HCT116 (cell line): Measurements from ENCODE around the gene DUSP14. TPM values are rescaled to one million over a fixed set of nuclear protein-coding genes. Genes with fewer than 3 reads are reported as not detected.
A peak's percentile ranks its signal among the peaks of the same experiment; 100 is the strongest.

Source experiments
- ATAC-seq: fragments of 200-7000 bp; cut with Tn5 transposase; 2 replicates; pipeline ENCODE4 v1.9.1; 2020; ENCODE audit warnings: mild to moderate bottlenecking, moderate library complexity
- BruUV-seq: library from RNA; stranded (reverse); fragments of 400-500 nt; replicated peaks from 2 replicates; lab custom pipeline; 2021; lab: Mats Ljungman, UMichigan
- CTCF ChIA-PET: fragments of 300-600 bp; sonication (Branson Sonifier 250); formaldehyde crosslinking; loops from one replicate; lab custom pipeline; 2021; ENCODE audit warnings: antibody characterized with exemption; lab: Charles Lee
- POLR2A ChIA-PET: fragments of 300-600, 350-600 bp; sonication (Branson Sonifier 250); formaldehyde crosslinking; loops from one replicate; lab custom pipeline; 2021; ENCODE audit warnings: antibody characterized with exemption; lab: Charles Lee
- RAD21 ChIA-PET, 2 experiments: fragments of 300-600 bp; sonication (Branson Sonifier 250); formaldehyde crosslinking; loops; one replicate each; lab custom pipeline; 2023; ENCODE audit warnings: low total read pairs in 2 of 2; ENCODE audit not compliant: uncharacterized antibody in 2 of 2, unreplicated experiment in 2 of 2, low non-redundant PET in 1 of 2; lab: Charles Lee
- DNase-seq: peaks from one replicate; pipeline ENCODE4 v3.0.0-alpha.2; 2010; ENCODE audit warnings: low read depth, low spot score
- H2AFZ ChIP-seq: fragments of 200-600 bp; shearing (Covaris generic), sonication (generic); 2 replicates; pipeline ENCODE4 v1.6.1; 2017; ENCODE audit warnings: low read depth, mixed run types, mixed read lengths, antibody characterized with exemption, low read length; ENCODE audit not compliant: poor library complexity, severe bottlenecking
- H3K27ac ChIP-seq: 2 replicates; pipeline ENCODE4 v1.5.1; 2012; ENCODE audit warnings: low read depth, low read length
- H3K27me3 ChIP-seq: fragments of 200-600 bp; sonication (generic); 2 replicates; pipeline ENCODE4 v1.6.1; 2016; ENCODE audit warnings: mixed run types, low read length, mixed read lengths; ENCODE audit not compliant: insufficient read depth
- H3K36me3 ChIP-seq, 2 experiments: fragments of 200-500 bp in 1 of 2; fragments of 200-600 bp in 1 of 2; sonication (Bioruptor generic) in 1 of 2; sonication (generic) in 1 of 2; 2 replicates each; pipeline versions ENCODE4 v1.5.1 to v1.6.1; 2014 to 2016; ENCODE audit warnings: low read length in 2 of 2, inconsistent platforms in 1 of 2, mixed read lengths in 1 of 2, mixed run types in 1 of 2; ENCODE audit not compliant: insufficient read depth in 2 of 2, control insufficient read depth in 1 of 2
- H3K4me1 ChIP-seq, 2 experiments: fragments of 200-600 bp in 1 of 2; sonication (generic) in 1 of 2; 2 replicates each; pipeline versions ENCODE4 v1.5.1 to v1.6.1; 2012 to 2017; ENCODE audit warnings: low read length in 2 of 2, inconsistent platforms in 1 of 2, mild to moderate bottlenecking in 1 of 2, mixed read lengths in 1 of 2, mixed run types in 1 of 2, moderate library complexity in 1 of 2; ENCODE audit not compliant: insufficient read depth in 2 of 2, control insufficient read depth in 1 of 2
- H3K4me2 ChIP-seq: fragments of 200-600 bp; sonication (generic); 2 replicates; pipeline ENCODE4 v1.6.1; 2017; ENCODE audit warnings: mixed run types, low read length, mixed read lengths
- H3K4me3 ChIP-seq, 2 experiments: fragments of 200-600 bp in 1 of 2; sonication (generic) in 1 of 2; replicated peaks in 1 of 2; 2 replicates each; pipeline ENCODE4 v1.5.1; 2011 to 2016; ENCODE audit warnings: low read length in 2 of 2, control low read depth in 1 of 2, low read depth in 1 of 2, mild to moderate bottlenecking in 1 of 2, mixed read lengths in 1 of 2, mixed run types in 1 of 2
- H3K79me2 ChIP-seq: fragments of 200-600 bp; sonication (generic); 2 replicates; pipeline ENCODE4 v1.6.1; 2017; ENCODE audit warnings: mild to moderate bottlenecking, mixed run types, low read length, moderate library complexity, mixed read lengths; ENCODE audit not compliant: insufficient read depth
- H3K9ac ChIP-seq: fragments of 200-600 bp; sonication (generic); 2 replicates; pipeline ENCODE4 v1.6.1; 2016; ENCODE audit warnings: low read length, mixed read lengths
- H3K9me2 ChIP-seq: fragments of 200-600 bp; sonication (generic), shearing (Covaris generic); 2 replicates; pipeline ENCODE4 v1.6.1; 2017; ENCODE audit warnings: mixed run types, mild to moderate bottlenecking, moderate library complexity; ENCODE audit not compliant: insufficient read depth
- H3K9me3 ChIP-seq, 2 experiments: fragments of 200-500 bp in 1 of 2; fragments of 200-600 bp in 1 of 2; sonication (Bioruptor generic) in 1 of 2; sonication (generic) in 1 of 2; 2 replicates each; pipeline ENCODE4 v1.6.1; 2014 to 2017; ENCODE audit warnings: low read length in 2 of 2, mixed read lengths in 2 of 2, inconsistent platforms in 1 of 2, low read depth in 1 of 2, mild to moderate bottlenecking in 1 of 2, mixed run types in 1 of 2, moderate library complexity in 1 of 2; ENCODE audit not compliant: control insufficient read depth in 1 of 2, insufficient read depth in 1 of 2
- H4K20me1 ChIP-seq: fragments of 200-600 bp; sonication (generic), shearing (Covaris generic); 2 replicates; pipeline ENCODE4 v1.6.1; 2017; ENCODE audit warnings: mixed run types, mild to moderate bottlenecking, moderate library complexity; ENCODE audit not compliant: insufficient read depth
- CBX3 ChIP-seq: IDR thresholded peaks from 2 replicates; pipeline ENCODE4 v1.6.1; 2012; ENCODE audit warnings: low read depth
- CEBPB ChIP-seq: IDR thresholded peaks from 2 replicates; pipeline ENCODE4 v1.6.1; 2012; ENCODE audit warnings: low read depth
- CTCF ChIP-seq, 3 experiments: fragments of 200-600 bp in 1 of 3; sonication (generic) in 1 of 3; IDR thresholded peaks in 2 of 3; conservative IDR thresholded peaks in 1 of 3; 2 replicates each; pipeline ENCODE4 v1.5.1; 2012 to 2017; ENCODE audit warnings: low read depth in 2 of 3, low read length in 2 of 3, antibody characterized with exemption in 1 of 3, borderline replicate concordance in 1 of 3, control low read depth in 1 of 3, mild to moderate bottlenecking in 1 of 3, mixed read lengths in 1 of 3, mixed run types in 1 of 3, moderate library complexity in 1 of 3; ENCODE audit not compliant: insufficient read depth in 1 of 3
- EGR1 ChIP-seq: IDR thresholded peaks from 2 replicates; pipeline ENCODE4 v1.6.1; 2012; ENCODE audit warnings: low read depth
- ELF1 ChIP-seq: IDR thresholded peaks from 2 replicates; pipeline ENCODE4 v1.6.1; 2012; ENCODE audit warnings: low read depth, borderline replicate concordance
- EZH2 ChIP-seq: fragments of 200-600 bp; sonication (generic); IDR thresholded peaks from 2 replicates; pipeline ENCODE4 v1.6.1; 2017; ENCODE audit warnings: antibody characterized with exemption, mixed run types
- EZH2phosphoT487 ChIP-seq: fragments of 200-600 bp; IDR thresholded peaks from 2 replicates; pipeline ENCODE4 v1.6.1; 2018; ENCODE audit warnings: antibody characterized with exemption, borderline replicate concordance
- FOSL1 ChIP-seq: IDR thresholded peaks from 2 replicates; pipeline ENCODE4 v1.6.1; 2012; ENCODE audit warnings: low read depth
- JUND ChIP-seq: IDR thresholded peaks from 2 replicates; pipeline ENCODE4 v1.6.1; 2012
- MAX ChIP-seq: IDR thresholded peaks from 2 replicates; pipeline ENCODE4 v1.6.1; 2012
- POLR2A ChIP-seq: IDR thresholded peaks from 2 replicates; pipeline ENCODE4 v1.7.0; 2011; ENCODE audit warnings: borderline replicate concordance; ENCODE audit not compliant: insufficient read depth, insufficient read length; ENCODE audit errors: extremely low read depth
- POLR2AphosphoS5 ChIP-seq: IDR thresholded peaks from 2 replicates; pipeline ENCODE4 v1.6.1; 2011; ENCODE audit warnings: mild to moderate bottlenecking, low read depth, low read length, moderate library complexity
- REST ChIP-seq: IDR thresholded peaks from 2 replicates; pipeline ENCODE4 v1.6.1; 2012; ENCODE audit warnings: low read depth
- SIN3A ChIP-seq: IDR thresholded peaks from 2 replicates; pipeline ENCODE4 v1.6.1; 2012; ENCODE audit warnings: low read depth
- SP1 ChIP-seq: IDR thresholded peaks from 2 replicates; pipeline ENCODE4 v1.6.1; 2012; ENCODE audit warnings: low read depth
- SRF ChIP-seq: IDR thresholded peaks from 2 replicates; pipeline ENCODE4 v1.6.1; 2012; ENCODE audit warnings: low read depth
- YY1 ChIP-seq: IDR thresholded peaks from 2 replicates; pipeline ENCODE4 v1.6.1; 2011; ENCODE audit warnings: low read length, low read depth, moderate library complexity, mild to moderate bottlenecking; ENCODE audit not compliant: insufficient replicate concordance; ENCODE audit errors: extremely low read depth
- ZFX ChIP-seq: fragments of 450-650 bp; IDR thresholded peaks from 2 replicates; pipeline ENCODE4 v1.6.1; 2017
- ZNF274 ChIP-seq: fragments of 200-500 bp; sonication (Bioruptor generic); IDR thresholded peaks from 2 replicates; pipeline ENCODE4 v1.6.1; 2014; ENCODE audit warnings: mild to moderate bottlenecking, low read depth, low read length, inconsistent platforms
- intact Hi-C: fragments of 100-400 bp; cut with micrococcal nuclease; formaldehyde crosslinking; loops from 2 replicates; pipeline ENCODE4 v1.10.0; 2022
- total RNA-seq: library from RNA; stranded (reverse); gene quantifications from one replicate; pipeline ENCODE4 v1.2.1, GENCODE V29; 2021; ENCODE audit not compliant: unreplicated experiment

Gene DUSP14
- total RNA-seq, 1 experiment from 2014 or later: 27.6 TPM

GRCh38 chr17:37490638-37491614 lies 1.2 kb downstream of the DUSP14 start:
- H3K36me3 ChIP-seq: no peaks in the 10 kb centered on the region
- intact Hi-C loops: loop anchor here (2.0 to 5.0 kb wide), 2 partner anchors 84 to 116 kb away; partner anchors contain the start of genes ACACA, SYNRG and TADA2A
- H3K9ac ChIP-seq: peak overlapping the region; percentile 78
- H3K4me2 ChIP-seq: peak overlapping the region; percentile 86
- no peaks in the 10 kb centered on the region for H3K9me2 ChIP-seq
- H2AFZ ChIP-seq: no peak overlapping the region
- H3K4me1 ChIP-seq: peaks cover 52 to 75% of the 10 kb centered on the region in 2 experiments
- peak overlapping the region; percentile 76 for H3K27ac ChIP-seq
- peak; percentile 35 for ATAC-seq
- peak overlapping the region; percentile 72 to 76 for H3K4me3 ChIP-seq
- POLR2A ChIA-PET: no interaction called here
- no peaks in the 10 kb centered on the region for H3K27me3 ChIP-seq
- no peaks in the 10 kb centered on the region for H3K9me3 ChIP-seq
- peaks cover 9% of the 10 kb centered on the region; the same call in 1 of the 2 replicates for H4K20me1 ChIP-seq
- TSS peak; percentile 60 for BruUV-seq
- CTCF ChIA-PET: no interaction called here
- RAD21 ChIA-PET: no interaction called here
- peak; percentile 66 for DNase-seq
- H3K79me2 ChIP-seq: peaks cover 58% of the 10 kb centered on the region
- TF ChIP-seq CBX3 (no peak), EZH2phosphoT487 (no peak), POLR2AphosphoS5 (peak; percentile 42; the same call in 1 of the 2 replicates), CTCF (IDR thresholded peaks at IDR 0.05 in 2 of 3, conservative IDR thresholded peaks at IDR 0.05 in 1 of 3; ENCODE audit: borderline replicate concordance in 1 of 3, insufficient read depth in 1 of 3, low read depth in 2 of 3, low read length in 2 of 3) (no peak), SRF (no peak), FOSL1 (peak; percentile 58), REST (no peak), YY1 (no peak), ZFX (no peak), EGR1 (no peak), POLR2A (no peak), SIN3A (peak; percentile 84; the same call in 1 of the 2 replicates), EZH2 (no peak), SP1 (peak; percentile 39), CEBPB (no peak), ZNF274 (no peak), JUND (peak; percentile 53; the same call in 1 of the 2 replicates), ELF1 (no peak), MAX (peak; percentile 89)
